GM15510 (cell line): ENCODE measurements around the gene SF3A1.
A peak's percentile ranks its signal among the peaks of the same experiment; 100 is the strongest.

Experiments used
- POLR2A ChIP-seq: IDR thresholded peaks from 3 replicates; pipeline ENCODE4 v1.6.1; 2011; ENCODE audit warnings: borderline replicate concordance; ENCODE audit not compliant: insufficient read length; ENCODE audit errors: extremely low read depth

SF3A1 gene

DNA sequence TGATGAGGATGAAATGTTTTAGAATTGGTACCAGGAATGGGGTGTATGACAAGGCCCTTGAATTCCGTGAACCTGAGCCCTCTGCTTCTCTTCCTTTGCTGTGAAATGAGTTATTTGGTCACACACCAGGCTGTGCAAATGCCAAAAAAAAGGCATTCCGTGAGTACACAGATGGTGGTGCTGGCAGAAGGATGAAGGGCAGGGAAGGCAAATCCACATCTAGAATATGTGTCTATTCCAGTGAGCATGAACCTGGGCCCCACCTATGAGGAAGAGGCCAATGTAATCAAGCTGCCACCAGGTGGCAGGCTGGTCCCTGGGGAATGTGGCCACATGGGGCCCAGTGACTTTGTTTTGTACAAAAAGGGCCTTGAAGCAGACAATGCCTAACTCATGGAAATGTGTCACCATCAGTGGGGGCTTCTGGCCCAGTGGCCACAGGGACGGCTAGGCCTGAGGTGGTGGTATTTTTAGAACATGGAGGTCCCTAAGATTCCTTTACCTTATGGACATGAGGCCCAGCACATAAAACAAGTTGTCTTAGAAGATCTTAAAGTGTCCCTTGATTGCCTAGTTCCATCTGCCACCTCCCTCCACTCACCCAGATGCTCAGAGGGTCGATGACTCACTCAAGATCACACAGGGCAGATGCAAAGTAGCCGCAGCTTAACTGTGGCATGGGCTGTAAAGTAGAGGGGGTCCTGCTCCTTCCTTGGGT, 34.4 kb upstream of the SF3A1 start:
- no peak for TF ChIP-seq POLR2A

DNA sequence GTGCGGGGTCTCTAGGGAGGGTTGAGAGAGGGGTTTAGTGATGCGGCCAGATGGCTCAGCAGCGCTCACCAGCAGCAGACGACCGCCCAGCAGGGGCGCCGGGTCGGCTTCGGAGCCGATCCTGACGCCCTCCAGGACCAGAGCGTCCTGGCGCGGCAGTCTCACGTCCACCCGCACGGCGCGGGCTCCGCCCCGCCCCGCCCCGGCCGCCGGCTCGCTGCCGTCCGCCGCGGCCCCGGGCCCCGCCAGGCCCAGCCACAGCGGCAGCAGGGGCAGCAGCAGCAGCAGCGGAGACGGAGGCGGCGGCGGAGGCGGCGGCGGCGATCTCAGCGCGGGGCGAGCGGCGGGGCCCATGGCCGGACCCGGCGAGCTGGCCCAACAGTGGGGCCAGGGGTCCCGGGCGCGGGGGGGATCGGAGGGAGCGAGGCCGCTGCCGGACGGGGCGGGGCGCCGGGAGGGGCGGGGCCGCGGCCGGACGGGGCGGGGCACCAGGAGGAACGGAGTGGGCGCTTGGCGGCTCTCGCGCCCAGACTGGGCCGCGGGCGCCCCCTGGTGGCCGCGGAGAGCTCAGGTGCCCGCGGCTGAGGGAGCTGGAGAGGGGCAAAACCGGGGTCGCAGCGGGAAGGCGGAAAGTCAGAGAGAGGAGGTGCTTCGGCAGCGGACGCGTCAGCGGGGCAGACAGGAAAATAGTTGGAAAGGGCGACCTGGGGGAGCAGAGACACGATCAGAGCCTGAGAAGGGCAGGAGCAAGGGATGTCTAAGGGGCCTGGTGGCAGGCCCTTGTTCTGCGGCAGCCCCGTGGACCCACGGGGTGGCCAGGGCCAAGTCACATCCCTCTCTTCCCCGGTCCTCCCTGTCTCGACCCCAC, 30.5 kb upstream of the SF3A1 start, which contains the start of gene RNF215:
RNF215 (minus strand) TSS at position 452 of the 868 bp plus-strand sequence; CDS start at position 354, 98 bp downstream.
- TF ChIP-seq POLR2A = peak; percentile 48

DNA sequence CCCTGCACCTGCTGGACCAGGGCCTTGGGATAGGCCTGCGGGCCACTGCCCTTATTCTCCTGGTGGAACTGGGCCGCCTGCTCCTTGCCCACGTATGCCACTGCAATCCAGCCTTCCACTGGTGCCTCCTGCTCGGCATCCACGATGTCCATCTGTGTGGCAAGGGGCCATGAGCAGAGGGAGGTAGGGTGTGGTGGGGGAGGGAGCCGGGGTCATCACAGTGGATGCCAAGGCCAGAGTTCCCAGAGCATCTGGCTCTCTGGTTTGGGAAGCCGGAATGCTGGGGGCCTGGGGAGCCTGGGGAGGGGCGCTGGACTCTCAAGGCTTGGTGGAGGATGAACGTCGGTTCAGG, 29.9 kb upstream of the SF3A1 start:
- TF ChIP-seq POLR2A = no peak

DNA sequence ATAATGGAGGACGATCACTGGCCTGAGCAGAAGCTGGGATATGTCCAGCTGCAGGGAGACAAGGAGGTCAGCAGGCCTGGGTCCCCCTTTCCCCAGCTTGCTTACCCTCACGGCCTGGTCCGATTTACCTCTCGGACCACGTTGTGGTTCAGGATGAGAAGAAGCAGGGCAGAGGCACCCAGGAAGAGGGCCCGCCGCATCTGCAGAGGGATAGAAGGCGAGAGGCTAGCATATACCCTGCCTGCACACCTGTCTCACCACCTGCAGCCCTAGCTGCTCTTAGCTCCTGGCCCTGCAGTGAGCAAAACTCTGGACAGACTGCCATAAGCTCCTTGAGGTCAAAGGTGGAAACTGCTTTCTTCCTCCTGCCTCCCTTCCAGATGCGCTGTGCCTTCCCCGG, 29.2 kb upstream of the SF3A1 start:
- TF ChIP-seq POLR2A = no peak

DNA sequence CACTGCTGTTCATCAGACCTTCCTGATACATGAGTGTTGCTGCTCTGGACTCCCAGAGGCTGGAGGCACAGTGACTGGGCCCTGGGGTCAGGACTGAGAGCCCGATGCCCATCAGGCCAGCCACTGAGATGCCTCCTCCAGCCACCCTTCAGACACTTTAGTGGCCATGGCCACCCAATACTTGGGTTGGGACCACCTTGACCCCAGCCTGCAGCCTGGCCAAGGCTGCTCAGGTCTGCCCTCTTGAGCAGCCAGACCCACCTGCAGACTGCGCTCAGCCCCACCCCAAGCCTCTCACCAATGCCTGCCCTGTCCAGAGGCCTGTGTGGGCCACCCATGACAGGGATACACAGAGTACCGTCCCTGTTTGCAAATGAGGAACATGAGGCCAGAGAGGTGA, 26.4 kb upstream of the SF3A1 start:
- TF ChIP-seq POLR2A = no peak

DNA sequence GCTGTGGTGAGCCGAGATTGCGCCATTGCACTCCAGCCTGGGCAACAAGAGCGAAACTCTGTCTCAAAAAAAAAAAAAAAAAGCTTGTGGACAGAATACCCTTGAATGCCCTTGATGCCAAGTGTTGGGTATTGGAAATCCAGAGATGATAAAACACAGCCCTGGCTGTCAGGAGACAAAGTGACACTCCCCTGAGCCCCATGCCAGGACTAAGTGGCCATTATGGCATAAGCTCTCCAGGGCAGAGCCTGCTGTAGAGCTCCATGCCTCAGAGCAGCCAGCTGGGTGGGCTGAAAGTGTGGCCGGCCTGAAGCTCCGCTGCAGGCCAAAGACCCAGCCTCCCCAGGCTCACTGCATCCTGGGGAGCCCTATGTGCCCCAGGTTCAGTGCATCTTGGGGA, 25.6 kb upstream of the SF3A1 start:
- no peak for TF ChIP-seq POLR2A

DNA sequence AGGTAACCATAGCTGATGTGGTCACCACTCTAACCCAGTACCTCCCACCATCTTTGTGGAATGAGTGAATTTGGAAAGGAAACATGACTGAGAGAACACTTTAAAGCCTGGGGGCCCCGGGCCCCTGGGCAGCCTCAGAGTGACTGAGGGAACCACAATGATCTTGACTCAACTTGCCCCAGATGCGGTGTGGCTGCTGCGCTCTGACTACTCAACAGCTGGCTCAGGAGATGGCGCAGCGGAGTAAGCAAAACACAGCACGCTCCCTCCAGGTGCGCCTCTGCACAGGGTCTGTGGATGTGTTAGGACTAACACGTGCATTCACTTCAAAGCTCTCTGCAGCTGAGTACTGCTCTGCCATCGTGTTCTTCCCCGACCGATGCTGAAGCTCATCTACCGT, 24.6 kb upstream of the SF3A1 start:
- no peak for TF ChIP-seq POLR2A

DNA sequence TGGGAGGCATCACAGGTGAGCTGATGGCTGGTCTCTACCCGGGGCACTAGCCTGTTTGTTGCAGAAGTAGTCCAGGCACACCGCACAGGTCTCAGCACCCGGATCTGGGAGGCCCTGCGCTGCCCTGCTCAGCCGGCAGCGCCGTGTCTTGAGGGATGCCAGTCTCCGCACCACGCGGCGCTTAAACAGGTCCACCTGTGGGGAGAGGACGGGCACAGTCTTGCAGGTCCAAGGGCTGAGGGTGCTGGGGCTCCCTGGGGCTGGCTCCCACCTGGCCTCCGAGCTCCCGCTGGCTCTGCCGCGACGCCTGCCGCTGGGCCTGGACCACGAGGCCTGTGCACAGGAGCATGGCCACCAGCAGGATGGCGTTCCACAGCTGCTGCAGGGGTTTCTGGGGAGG, 23.3 kb upstream of the SF3A1 start:
- TF ChIP-seq POLR2A = no peak

DNA sequence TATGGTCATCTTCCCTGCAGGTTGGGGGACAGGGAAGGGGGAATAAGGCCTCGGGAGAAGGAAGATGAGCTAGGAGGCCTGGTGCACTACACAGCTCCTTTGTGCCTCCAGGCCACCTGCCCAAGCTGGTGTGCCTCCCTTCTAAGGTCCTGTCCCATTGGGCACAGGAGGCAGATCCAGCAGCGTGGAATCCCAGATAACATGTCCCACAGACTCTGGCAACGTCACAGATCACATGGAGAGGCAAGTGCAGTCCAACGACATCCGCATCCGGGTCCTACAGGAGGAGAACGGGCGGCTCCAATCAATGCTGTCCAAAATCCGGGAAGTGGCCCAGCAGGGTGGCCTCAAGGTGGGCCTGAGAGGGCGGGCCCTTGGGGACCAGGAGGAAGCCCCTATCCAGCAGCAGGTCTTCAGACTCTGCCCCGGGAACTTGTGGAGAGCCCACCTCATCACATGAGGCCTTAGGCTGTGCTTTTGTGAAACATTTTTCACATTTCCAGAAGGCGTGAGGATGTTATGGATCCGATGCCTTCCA, 18.7 kb upstream of the SF3A1 start:
- no peak for TF ChIP-seq POLR2A

DNA sequence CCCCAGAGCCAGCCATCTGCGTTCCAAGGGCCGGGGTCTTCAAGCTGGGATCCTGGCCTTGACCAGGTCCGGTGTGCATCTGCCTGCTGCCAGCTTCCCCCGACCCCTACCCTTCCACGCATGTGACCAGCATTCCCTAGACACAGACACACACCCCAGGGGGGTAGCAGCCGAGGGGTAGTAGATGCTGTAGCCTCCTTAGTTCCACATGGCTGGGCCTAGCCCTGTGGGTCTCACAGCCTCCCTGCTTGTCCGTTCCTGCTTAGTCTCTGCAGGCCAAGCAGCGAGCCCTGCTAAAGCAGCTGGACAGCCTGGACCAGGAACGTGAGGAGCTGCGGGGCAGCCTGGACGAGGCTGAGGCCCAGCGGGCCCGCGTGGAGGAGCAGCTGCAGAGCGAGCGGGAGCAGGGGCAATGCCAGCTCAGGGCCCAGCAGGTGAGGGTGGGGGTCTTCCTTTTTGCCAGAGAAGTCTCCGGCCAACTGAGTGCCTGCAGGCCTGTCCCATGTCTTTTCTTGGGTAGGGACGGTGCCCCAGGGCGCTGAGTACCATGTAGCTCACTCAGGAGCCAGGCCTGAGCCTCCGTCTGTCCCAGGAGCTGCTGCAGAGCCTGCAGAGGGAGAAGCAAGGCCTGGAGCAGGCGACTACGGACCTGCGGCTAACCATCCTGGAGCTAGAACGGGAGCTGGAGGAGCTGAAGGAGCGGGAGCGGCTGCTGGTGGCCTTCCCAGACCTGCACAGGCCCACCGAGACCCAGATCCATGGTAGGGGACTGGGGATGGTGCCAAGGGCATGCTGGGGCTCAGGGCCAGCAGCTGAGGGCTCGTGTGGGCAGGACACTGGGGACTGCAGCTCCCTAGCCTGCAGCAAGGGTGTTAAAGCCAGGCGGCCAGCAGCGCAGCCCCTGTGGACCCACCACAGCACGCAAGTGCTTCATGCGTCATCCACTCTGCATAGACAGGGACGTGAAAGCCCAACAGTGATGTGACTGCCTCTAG, 16.9 kb upstream of the SF3A1 start:
- TF ChIP-seq POLR2A = no peak

DNA sequence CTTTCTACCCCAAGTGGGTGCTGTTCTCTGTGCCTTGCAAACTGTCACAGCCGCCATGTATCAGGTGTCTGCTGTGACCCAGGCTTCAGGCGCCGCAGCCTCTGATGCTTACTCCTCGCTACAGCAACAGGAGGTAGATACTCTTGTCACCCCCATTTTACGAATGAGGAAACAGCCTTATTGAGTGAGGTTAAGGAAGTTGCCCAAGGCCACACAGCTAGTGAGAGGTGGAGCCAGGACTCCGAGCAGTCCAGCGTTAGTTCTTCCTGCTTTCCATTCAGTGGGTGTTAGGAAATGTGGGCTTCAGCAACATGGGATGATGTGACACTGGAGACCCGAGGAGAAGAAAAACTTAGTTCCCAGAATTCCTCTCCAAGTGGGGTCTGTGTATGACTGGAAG, 16.2 kb upstream of the SF3A1 start:
- TF ChIP-seq POLR2A = no peak

DNA sequence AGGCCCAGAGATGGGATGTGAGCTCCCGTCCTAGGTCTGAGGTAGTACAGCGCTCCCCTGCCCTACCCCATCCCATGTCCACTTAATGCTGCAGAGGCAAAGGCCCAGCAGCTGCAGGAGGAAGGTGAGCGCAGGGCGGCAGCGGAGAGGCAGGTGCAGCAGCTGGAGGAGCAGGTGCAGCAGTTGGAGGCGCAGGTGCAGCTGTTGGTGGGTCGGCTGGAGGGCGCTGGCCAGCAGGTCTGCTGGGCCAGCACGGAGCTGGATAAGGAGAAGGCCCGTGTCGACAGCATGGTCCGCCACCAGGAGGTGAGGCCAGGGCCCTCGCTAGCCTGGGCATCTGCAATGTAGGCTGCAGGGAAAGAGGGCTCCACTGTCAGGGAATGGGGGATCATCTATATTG, 15.3 kb upstream of the SF3A1 start:
- TF ChIP-seq POLR2A = no peak

DNA sequence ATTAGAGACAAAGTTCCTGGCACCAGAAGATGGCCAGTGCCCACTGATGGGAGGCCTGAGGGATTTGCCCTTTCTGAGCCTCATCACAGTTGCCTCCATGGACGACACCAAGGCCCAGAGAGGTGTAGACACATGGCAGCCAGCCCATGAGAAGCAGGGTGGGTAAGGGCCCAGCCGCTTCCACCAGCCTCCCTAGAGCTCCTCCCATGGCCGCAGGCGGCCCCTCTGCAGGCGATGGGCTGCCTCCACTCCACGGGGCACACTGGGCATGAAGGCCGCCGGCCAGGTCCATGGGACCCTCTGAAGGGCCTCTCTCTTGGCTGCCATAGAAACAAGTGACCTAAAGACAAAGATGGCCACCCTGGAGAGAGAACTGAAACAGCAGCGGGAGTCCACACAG, 14.6 kb upstream of the SF3A1 start:
- TF ChIP-seq POLR2A = no peak

DNA sequence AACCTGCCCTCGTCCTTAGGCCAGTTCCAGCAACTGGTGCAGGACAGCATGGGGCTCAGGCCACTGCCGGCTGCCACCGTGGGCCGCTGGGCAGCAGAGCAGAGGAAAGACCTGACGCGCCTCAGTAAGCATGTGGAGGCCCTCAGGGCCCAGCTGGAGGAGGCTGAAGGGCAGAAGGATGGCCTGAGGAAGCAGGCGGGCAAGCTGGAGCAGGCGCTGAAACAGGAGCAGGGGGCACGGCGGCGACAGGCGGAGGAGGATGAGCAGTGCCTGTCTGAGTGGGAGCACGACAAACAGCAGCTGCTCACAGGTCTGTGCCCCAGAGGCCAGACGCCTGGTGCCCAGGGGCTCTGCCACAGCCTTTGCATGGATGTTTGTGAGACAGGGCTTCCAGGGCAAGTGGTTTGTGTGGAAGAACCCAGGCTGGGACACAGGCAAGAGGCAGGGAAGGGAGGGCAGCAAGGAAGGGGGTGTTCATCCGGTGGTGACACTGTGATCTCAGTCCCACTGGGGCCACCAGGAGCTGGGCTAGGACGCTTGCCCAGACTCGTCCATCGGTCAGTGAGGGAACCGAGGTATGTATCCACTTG, 14.0 kb upstream of the SF3A1 start:
- no peak for TF ChIP-seq POLR2A
